NCI-H1092 treated with DMSO at 0.1 percent for 48 hours (cell line): ENCODE measurements around the gene PACS2.
A peak's percentile ranks its signal among the peaks of the same experiment; 100 is the strongest.

Experiments used
- DNase-seq: peaks from one replicate; lab custom pipeline; 2025; lab: John Stamatoyannopoulos, UW

The PACS2 gene

DNA sequence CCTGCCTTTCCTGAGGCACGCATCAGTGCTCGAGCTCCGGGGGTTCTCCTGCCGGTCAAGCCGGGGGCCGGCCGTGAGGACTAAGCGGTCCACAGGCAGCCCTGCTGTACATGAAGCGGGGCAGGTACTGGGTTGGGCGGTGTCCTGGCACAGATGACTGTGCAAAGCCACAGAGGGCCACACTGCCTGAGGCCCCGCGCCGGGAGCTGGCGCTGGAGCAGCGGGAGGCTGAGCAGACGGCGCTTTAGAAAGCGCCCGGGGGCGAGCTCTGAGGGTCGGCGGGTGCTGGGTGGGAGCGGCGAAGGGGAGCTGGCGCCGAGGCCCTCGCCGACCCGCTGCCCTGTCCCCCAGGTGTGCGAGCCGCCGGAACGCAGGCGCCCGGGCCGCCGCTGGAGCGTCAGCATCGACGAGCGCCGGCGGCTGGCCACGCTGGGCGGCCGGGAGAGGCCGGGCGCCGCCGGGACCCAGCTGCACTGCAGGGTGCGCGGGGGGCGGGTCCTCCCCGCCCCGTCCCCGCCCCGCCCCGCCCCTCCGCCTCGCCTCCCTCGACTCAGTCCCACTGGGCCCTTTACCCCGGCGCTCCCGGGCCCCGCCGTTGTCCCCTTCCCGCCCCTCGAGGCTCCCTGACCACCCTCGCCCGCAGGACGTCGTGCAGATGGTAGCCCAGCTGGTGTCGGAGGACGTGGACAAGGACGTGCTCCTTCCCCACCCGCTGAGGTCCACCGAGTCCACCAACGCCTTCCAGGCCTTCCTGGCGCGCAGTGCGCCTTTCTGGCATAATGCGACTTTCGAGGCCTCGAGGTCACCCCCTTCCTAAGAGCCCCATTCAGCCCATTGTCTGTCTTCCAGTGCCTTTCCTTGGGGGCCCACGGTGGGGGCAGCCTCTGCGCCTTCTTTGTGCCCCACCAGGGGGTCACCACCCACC, 96.7 kb downstream of the PACS2 start:
- peak; percentile 8 for DNase-seq

DNA sequence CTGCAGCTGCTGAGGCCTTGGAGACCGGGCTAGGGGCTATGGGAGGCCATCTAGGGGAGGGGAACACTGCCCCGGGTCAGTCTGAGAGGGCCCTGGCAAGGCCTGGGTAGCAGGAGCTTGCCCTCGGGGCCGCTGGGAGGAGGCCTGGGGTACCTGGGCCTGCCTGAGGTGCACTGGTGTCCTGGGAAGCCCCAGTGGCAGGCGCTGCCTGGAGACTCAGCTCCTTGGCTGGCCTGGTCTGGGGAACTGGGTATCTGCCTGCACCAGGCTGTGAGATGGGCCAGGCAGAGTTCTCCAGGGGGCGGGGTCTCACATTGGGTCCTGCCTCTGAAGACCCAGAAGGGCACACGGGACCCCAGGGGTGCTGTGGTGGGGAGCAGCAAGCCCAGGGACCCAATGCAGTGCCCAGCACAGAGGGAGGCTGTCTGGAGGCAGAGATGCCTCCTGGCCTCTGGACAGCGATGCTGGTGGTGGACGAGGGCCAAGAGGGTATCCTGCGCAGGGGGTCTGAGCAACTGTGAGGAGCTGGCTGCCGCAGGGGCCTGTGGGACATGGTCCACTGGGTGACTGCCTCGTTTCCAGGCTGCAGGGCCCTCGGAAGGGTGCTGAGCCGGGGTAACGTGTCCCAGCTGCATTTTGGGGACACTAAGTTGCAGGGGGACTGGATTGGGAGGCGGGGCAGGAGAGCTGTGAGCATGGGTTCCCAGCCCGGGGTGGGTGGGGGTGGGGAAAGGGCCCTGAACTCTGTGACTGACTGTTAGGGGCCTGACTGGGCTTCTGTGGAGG, 97.6 kb downstream of the PACS2 start:
- DNase-seq: no peak

DNA sequence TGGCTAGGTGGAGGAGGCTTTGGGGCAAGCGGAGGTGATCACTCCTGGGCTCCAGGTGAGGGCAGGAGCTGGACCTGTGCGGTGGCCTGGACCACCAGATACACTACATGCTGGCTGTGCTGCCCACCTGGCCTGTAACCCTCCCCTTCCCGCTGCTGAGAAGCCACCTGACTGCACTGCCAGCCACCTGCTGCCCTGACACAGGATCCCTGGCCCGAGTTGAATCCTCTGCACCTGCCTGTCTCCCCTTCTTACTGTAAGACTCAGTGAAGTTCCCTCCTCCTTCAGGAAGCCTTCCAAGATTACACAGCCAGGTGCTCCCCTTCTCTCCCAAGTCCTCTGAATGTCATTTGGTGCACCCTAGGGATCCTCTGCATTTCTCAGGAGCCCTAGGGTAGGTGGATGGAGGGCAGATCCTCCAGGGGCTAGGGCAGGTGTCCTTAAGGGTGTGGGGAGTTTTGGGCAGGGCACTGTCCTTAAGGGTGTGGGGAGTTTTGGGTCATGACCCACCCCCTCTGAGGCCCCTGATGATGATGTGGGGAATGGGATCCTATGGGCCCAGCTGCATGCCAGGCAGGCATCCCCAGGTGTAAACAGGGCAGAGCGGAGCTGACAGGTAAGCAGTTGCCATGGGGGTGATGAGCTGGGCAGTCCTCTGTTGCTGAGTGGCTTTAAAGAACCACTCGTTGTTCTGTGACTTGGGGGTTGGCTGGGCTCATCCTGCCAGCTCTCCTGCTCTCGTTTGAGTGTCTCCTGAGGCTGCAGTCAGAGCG, 98.4 kb downstream of the PACS2 start:
- peak; percentile 12 for DNase-seq

DNA sequence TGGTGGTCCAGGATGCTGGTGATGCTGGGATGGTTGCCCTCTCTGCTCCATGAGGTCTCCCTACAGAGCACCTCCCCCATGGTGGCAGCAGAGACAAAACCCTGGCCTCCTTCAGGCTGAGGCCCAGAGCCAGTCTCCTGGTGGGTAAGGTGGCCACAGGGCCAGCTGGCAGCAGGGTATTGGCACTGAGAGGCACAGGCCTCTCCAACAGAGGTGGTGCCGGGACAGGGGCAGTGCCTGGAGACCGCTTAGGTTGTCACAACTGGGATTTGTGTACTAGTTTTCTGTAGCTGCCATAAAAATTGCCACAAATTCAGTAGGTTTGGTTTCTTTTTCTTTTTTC, 99.0 kb downstream of the PACS2 start:
- no peak for DNase-seq

DNA sequence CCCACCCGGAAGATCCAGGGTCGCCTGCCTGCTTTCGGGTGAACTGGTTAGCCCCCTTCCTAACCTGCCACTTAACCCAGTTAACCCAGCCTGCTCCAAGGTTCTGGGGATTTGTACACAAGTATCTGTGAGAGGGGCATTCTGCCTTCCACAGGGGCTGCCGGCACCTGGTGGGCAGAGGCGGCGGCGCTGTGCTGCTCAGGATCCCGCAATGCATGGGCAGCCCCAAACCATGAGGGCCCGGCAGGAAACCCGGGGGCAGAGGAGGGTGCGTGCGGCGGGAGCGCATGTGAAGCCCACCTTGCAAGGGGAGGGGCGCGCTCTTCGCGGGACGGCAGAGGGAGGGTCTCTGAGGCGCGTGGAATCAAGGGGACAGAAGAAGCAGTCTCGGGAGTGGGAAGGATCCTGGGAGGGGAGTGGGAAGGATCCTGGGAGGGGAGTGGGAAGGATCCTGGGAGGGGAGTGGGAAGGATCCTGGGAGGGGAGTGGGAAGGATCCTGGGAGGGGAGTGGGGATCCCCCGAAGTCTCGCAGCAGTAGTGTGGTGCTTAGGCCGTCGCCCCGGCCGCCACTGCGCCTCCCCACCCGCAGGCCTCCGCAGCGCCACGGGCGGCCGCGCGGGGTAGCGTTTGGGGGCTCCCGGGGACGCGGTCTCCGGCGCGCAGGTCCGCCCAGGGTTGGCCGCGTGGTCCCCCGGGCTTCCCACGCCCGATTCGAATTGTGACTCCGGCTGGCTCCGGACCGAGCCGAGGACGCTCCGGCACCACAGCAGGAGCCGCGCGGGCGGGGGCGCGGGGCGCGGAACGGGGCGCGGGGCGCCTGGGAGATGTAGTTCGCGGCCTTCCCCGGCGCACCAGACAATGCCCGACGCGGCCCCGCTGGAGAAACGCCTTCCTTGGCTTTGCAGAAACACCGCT, 100.2 kb downstream of the PACS2 start:
- DNase-seq: peak; percentile 63

DNA sequence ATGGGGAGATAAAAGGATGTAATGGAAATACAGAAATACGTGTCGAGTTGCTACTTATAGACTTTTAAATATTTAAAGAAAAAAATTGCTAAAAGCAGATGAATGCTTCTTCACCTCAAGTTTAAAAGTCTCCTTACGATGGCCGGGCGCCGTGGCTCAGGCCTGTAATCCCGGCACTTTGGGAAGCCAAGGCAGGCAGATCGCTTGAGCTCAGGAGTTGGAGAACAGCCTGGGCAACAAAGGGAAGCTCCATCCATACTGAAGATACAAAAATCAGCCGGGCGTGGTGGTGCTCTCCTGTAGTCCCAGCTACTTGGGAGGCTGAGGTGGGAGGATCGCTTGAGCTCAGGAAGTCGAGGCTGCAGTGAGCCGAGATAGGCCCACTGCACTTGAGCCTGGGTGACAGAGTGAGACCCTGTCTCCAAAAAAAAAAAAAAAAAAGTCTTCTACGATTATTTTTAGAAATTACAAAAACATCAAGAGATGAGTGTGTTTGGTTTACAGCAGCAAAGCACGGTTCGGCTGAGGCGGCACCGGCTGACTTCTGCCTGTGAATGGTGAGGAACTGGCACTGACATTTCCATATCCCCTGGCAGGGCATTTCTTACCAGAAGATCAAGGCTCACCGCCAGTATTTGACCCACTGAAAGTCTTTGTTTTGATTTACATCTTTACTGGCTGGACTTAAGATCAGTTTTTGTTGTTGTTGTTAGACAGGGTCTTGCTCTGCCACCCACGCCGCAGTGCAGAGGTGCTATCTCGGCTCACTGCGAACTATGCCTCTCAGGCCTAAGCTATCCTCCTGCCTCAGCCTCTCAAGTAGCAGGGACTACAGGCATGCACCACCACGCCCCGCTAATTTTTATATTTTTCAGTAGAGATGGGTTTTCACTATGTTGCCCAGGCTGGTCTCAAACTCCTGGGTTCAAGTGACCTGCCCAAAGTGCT, 101.2 kb downstream of the PACS2 start:
- DNase-seq: no peak

DNA sequence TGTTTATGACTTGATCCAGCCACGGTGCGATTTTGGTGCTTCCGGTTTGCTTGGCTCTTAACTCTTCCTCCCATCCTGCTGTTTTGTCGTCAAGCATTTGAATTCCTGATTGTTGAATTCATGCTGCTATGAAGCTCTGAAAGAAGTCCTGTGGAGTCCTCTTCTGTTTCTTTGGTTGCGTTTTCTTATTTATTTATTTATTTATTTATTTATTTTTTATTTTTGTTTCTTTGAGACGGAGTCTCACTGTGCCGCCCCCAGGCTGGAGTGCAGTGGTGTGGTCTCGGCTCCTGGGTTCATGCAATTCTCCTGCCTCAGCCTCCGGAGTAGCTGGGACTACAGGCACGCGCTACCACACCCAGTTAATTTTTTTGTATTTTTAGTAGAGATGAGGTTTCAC, 102.1 kb downstream of the PACS2 start:
- DNase-seq: no peak

DNA sequence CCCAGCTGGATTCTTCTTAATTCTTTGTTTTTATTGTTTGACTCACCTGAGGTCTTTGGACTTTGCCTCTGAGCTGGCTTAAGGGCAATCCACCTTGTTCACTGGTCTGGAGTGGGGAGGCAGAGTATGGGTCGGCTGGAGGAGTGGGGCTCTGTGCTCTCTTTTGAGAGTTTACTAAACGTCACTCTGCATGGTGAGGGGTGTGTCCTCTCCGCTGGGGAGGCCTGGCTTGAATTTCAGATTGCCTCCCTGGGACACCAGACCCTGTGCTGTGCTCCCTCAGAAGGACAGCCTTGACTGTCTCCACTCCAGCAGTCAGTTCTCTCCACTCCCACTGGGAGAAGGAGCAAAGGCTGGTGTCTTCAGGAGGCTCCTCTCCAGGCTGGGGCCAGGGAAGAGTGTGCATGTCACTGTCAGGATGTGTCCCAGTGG, 103.2 kb downstream of the PACS2 start:
- no peak for DNase-seq

DNA sequence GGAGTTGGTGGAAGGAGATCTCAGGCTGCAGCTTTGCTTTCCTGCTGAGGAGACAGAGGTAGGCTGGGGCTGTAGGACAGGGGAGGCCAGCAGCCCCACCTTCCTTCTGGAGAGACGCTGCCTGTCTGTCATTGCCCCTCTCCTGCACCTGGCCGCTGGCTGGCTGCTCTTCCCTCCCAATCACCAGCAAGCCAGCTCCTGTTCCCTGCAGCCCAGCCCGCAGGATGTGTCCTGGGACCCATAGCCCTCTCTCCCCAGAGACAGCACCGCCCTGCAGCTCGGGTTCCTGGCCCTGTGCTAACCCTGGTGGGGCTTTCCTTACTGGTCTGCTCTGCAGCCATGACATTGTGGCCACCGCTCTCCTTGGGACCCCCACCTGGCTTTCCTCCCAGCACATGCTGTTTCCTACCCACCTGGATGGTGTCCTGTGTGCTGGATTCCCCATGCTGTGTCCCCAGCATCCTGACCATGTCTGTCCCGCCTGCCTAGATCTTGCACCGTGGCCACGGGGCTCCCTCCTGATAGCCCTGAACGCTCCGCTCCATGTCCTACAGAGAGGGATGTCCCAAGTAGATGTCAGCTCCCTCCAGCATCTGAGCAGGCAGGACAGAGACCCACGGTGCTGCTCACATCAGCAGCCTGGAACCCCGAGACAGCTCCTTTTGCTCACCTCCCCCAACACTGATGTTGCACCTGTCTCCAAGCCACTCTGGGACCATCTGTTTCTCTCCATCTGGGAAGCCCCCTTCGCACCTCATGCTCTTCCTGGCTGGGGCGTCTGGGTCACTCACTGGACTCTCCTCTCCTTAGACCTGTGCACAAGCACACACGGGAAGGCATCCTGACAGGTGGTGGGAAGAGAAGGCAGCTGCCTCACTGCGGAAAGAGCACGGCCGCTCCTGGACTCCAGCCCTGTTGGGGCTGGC, 104.0 kb downstream of the PACS2 start:
- DNase-seq: no peak

DNA sequence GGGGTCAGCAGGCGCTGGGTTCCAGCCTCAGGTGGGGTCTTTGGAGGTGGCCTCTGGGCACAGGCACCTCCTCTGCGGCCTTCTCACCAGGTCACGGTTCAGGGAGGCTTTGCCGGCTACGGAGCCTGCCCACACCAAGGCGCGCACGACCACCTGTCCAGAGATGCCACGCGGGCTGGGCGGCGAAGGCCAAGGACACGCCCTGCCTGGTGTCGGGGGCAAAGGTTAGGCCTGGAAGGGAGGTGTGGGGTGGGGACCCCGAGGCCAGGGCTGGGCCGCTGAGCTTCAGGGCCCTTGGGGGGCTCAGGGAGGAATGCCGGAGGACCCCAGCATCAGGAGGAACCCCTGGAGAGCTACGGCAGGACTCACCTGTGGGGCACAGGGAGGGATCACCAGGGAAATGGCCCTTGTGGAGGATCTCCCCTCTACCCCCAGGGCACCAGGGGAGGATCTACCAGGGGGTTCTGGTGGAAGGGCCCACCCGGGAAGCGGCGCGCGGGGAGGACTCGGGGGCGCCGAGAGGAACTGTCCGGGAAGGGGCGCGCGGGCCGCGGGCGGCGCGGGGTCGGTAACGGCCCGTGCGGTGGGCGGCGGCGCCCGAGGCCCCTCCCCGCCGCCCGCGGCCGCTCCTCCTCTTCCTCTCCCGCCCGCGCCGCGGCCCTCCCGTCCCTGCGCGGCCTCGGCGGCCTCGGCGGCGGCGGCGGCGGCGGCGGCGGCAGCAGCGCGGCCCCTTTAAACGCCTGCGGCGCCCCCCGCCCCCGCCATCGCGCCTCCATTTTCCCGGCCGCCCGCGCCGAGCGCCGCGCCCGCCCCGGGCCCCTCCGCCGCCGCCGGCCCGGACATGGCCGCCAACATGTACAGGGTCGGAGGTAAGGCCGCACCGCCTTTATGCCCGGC, 104.9 kb downstream of the PACS2 start, which contains the start of gene MTA1:
MTA1 (plus strand) TSS at position 633 of the 897 bp plus-strand sequence; CDS start at position 842, 209 bp downstream.
- peak; percentile 35 for DNase-seq

DNA sequence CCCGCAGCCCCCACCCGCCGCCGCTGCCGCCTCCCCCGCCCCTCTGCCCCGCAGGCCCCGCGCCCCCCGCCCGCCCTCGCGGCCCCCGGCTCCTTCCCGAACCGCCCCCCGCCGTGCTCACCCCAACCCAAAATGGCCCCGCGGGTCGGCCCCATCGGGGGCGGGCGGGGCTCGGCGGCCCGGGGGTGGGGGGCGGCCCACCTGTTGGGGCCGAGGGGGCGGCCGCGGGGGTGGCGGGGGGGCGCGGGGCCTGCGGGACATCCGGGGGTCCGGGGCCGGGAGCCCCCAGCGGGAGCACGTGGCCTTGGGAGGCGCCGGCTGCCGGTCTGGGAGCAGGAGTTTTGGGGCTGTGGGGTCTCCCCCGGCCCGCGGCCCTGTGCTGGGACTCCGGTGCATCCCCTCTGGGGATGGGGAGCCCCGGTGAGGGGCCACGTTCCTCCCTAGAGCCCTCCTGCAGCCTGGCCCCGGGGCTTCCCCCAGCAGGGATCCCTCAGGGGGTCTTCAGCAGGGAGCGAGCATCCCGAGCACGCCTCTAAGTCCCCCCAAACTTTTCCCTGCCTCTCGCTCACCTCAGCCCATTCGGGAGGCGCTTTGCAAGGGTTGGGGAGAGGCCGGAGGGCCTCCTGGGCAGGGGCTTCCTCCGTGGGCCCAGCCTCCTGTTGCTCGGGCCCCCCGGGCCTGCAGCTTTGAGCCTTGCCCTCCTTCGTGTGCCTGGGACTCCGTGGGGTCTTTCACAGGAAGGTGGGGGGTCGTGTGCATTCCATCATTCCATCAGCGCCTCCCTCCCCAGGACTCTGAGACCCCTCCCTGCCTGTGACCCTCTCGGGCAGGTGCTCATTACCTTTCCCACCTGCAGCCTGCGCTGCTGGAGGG, 105.8 kb downstream of the PACS2 start:
- no peak for DNase-seq

DNA sequence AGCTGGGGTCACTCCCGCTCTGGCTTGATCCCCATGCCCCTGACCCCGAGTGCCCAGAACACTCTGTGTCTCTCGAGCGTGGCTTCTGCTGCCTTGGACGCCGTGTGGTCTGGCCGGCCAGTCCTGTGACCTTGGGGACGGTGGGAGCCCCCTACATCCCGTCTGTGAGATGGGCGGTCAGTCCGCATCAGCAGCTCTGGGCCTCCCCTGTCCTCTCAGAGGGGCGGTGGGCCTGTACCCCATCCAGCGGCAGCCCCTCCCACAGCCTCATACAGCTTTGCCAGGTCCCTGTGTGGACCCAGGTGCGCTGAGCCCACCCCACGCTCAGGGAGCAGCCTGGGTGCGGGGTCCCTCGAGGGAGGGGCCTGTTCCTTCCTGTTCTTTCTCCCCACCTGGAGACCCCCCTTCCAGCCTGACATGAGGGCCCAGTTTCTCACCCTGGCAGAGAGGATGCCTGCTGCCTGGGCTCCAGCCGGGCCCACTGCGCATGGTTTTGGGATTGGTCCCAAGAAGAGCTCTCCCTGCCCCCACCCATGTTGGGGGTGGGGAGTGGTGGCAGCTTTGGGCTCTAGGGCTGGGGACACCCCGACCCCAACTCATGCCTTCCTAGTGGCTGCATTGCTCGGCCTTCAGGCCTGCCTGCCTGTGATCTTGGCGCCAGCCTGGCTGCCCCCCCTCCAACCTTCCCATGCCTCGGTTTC, 106.6 kb downstream of the PACS2 start:
- DNase-seq: no peak

DNA sequence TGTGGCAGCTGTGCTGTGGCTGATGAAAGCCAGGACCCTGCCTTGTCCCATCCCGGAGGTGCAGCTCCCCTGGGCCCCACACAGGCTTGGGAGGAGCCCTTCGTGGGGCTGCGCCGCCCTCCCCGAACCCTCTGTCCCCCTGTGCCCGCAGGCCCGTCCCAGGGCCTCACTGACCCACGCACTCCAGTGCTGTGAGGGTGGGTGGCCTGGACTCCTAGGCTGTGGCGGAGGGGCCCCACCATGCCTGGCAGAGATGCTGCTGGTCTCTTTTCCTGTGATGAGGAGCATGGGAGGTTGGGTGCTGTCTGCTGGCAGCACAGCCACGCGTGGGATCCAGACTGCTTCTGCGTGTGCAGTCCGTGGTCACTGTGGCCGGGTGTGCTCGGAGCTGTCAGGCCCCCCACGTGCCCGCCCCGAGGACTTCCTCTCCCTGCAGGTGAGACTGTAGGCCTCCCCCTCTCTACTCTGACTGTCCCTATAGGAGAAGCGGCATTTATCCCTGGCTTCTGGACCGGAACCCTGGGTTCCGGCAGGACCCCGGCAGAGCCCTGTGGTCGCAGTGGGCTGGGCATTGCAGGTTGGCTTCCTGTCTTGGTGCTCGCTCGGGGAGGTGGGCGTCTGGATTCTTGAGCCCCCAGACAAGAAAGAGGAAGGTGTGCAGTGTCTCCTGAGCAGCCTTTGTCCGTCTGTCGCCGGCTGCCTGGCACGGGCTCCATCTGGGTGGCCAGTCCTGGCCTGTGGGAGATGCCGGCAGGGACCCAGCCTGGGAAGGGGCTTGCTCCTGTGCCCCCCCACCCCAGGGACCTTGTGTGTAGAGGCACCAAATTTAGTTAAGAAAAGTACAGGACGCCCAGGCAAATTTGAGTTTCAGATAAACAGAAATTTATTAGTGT, 107.4 kb downstream of the PACS2 start:
- no peak for DNase-seq

DNA sequence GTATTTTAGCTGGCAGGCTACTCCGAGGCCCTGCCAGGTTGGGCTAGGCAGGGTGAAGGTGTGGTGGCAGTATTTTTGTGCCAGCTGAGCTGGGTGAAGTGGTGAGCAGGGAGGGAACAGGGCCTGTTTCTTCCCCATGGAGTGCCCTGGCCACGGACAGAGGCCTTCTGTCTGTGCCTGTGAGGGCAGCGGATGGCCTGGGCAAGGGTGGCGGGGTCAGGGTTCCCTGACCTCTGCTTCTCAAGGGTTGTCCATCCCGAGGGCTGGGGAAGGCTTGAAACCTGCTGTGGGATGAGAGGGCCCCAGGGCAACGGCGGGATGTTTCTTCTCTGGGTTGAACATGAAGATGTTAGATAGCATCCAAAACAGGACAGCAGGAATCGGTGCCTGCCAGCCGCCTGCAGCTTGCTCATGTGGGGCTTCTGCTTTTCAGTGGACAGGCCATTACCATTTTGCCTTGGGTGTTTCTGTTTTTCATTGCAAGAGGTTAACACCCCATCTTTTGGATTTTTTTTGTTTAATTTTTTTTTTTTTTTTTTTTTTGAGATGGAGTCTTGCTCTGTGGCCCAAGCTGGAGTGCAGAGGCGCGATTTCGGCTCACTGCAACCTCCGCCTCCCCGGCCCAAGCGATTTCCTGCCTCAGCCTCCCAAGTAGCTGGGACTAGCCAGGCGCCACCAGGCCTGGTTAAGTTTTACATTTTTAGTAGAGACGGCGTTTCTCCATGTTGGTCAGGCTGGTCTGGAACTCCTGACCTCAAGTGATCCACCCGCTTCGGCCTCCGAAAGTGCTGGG, 108.3 kb downstream of the PACS2 start:
- DNase-seq: no peak
